IMR-90 (cell line): ENCODE results near the gene RALGAPA2. TPM values are rescaled to one million over a fixed set of nuclear protein-coding genes. Genes with fewer than 3 reads are reported as not detected.

Experiments
- ATAC-seq: fragments of 200-7000 bp; cut with Tn5 transposase; 2 replicates; pipeline ENCODE4 v1.9.1; 2020; ENCODE audit warnings: low read depth, mild to moderate bottlenecking, moderate library complexity
- BruUV-seq: library from RNA; stranded (reverse); fragments of 400-500 nt; replicated peaks from 2 replicates; lab custom pipeline; 2021; lab: Mats Ljungman, UMichigan
- CTCF ChIA-PET: fragments of 300-600 bp; formaldehyde crosslinking; extraction: SDS; loops from one replicate; lab custom pipeline; 2021; ENCODE audit warnings: antibody characterized with exemption; lab: Yijun Ruan, JAX
- POLR2A ChIA-PET: fragments of 300-600 bp; sonication (Branson Sonifier 250); formaldehyde crosslinking; loops from one replicate; lab custom pipeline; 2022; ENCODE audit warnings: antibody characterized with exemption; ENCODE audit not compliant: unreplicated experiment; lab: Charles Lee
- DNase-seq: peaks from one replicate; pipeline ENCODE4 v3.0.0; 2013
- H2AFZ ChIP-seq: replicated peaks from 2 replicates; pipeline ENCODE3; 2013; ENCODE audit warnings: low read length, mild to moderate bottlenecking; ENCODE audit not compliant: poor library complexity
- H2AK5ac ChIP-seq: 2 replicates; pipeline ENCODE4 v1.6.1; 2013; ENCODE audit warnings: low read depth, low read length, inconsistent platforms
- H2AK9ac ChIP-seq: replicated peaks from 2 replicates; pipeline ENCODE3; 2013; ENCODE audit warnings: mild to moderate bottlenecking, low read depth, low read length, moderate library complexity; ENCODE audit not compliant: poor library complexity
- H2BK120ac ChIP-seq: 2 replicates; pipeline ENCODE4 v1.6.1; 2013; ENCODE audit warnings: low read depth, low read length, inconsistent platforms
- H2BK15ac ChIP-seq: 3 replicates; pipeline ENCODE4 v1.6.1; 2013; ENCODE audit warnings: low read depth, low read length, inconsistent platforms
- H2BK20ac ChIP-seq: 2 replicates; pipeline ENCODE4 v1.6.1; 2013; ENCODE audit warnings: low read depth, mild to moderate bottlenecking, inconsistent platforms, low read length, moderate library complexity
- H2BK5ac ChIP-seq: 2 replicates; pipeline ENCODE4 v1.6.1; 2013; ENCODE audit warnings: mild to moderate bottlenecking, low read depth, low read length, inconsistent platforms; ENCODE audit not compliant: poor library complexity, severe bottlenecking
- H3K14ac ChIP-seq: replicated peaks from 2 replicates; pipeline ENCODE4 v1.6.1; 2013; ENCODE audit warnings: low read depth, low read length, inconsistent platforms
- H3K18ac ChIP-seq: 2 replicates; pipeline ENCODE4 v1.6.1; 2013; ENCODE audit warnings: low read depth, low read length, control low read depth
- H3K23ac ChIP-seq: 2 replicates; pipeline ENCODE4 v1.6.1; 2013; ENCODE audit warnings: low read depth, low read length, inconsistent platforms
- H3K27ac ChIP-seq: 2 replicates; pipeline ENCODE4 v1.5.1; 2013; ENCODE audit warnings: mild to moderate bottlenecking, control low read depth, low read length; ENCODE audit not compliant: insufficient read depth
- H3K27me3 ChIP-seq: 2 replicates; pipeline ENCODE4 v1.6.1; 2013; ENCODE audit warnings: low read length; ENCODE audit not compliant: control insufficient read depth, insufficient read depth
- H3K36me3 ChIP-seq: 2 replicates; pipeline ENCODE4 v1.6.1; 2013; ENCODE audit warnings: low read length, mixed read lengths; ENCODE audit not compliant: control insufficient read depth, insufficient read depth
- H3K4ac ChIP-seq: 2 replicates; pipeline ENCODE4 v1.6.1; 2013; ENCODE audit warnings: low read depth, low read length, inconsistent platforms
- H3K4me1 ChIP-seq: 2 replicates; pipeline ENCODE4 v1.6.1; 2013; ENCODE audit warnings: low read length, mixed read lengths; ENCODE audit not compliant: control insufficient read depth, insufficient read depth
- H3K4me2 ChIP-seq: 2 replicates; pipeline ENCODE4 v1.6.1; 2013; ENCODE audit warnings: low read depth, mild to moderate bottlenecking, control low read depth, low read length, moderate library complexity
- H3K4me3 ChIP-seq: 2 replicates; pipeline ENCODE4 v1.5.1; 2013; ENCODE audit warnings: low read depth, mild to moderate bottlenecking, control low read depth, low read length, moderate library complexity; ENCODE audit not compliant: insufficient read depth
- H3K56ac ChIP-seq: 2 replicates; pipeline ENCODE4 v1.6.1; 2013; ENCODE audit warnings: low read length, inconsistent platforms; ENCODE audit not compliant: insufficient read depth; ENCODE audit errors: extremely low read depth
- H3K79me1 ChIP-seq, 2 experiments: 2 replicates each; pipeline ENCODE4 v1.6.1; 2013; ENCODE audit warnings: low read length in 2 of 2, inconsistent platforms in 1 of 2, low read depth in 1 of 2
- H3K9ac ChIP-seq: 2 replicates; pipeline ENCODE4 v1.6.1; 2013; ENCODE audit warnings: low read depth, low read length, control low read depth
- H3K9me1 ChIP-seq: 2 replicates; pipeline ENCODE4 v1.6.1; 2013; ENCODE audit warnings: low read length, inconsistent platforms; ENCODE audit not compliant: insufficient read depth
- H3K9me3 ChIP-seq: 2 replicates; pipeline ENCODE4 v1.6.1; 2013; ENCODE audit warnings: low read length; ENCODE audit not compliant: control insufficient read depth, insufficient read depth
- H4K20me1 ChIP-seq: 2 replicates; pipeline ENCODE4 v1.6.1; 2013; ENCODE audit warnings: low read length, inconsistent platforms; ENCODE audit not compliant: insufficient read depth
- H4K5ac ChIP-seq: 2 replicates; pipeline ENCODE4 v1.6.1; 2013; ENCODE audit warnings: mild to moderate bottlenecking, low read depth, low read length, control low read depth
- H4K8ac ChIP-seq, 2 experiments: 2 replicates each; pipeline ENCODE4 v1.6.1; 2013; ENCODE audit warnings: low read depth in 2 of 2, low read length in 2 of 2, control low read depth in 1 of 2, inconsistent platforms in 1 of 2
- H4K91ac ChIP-seq: 2 replicates; pipeline ENCODE4 v1.6.1; 2013; ENCODE audit warnings: low read depth, low read length, inconsistent platforms; ENCODE audit not compliant: insufficient read depth
- BHLHE40 ChIP-seq: fragments of 150-350 bp; IDR thresholded peaks from 2 replicates; pipeline ENCODE4 v1.6.1; 2016; ENCODE audit warnings: mild to moderate bottlenecking, low read depth, low read length
- CEBPB ChIP-seq: IDR thresholded peaks from 2 replicates; pipeline ENCODE4 v1.6.1; 2012; ENCODE audit warnings: low read depth, low read length, improper control_type of control experiment
- FOS ChIP-seq: fragments of 150-350 bp; IDR thresholded peaks from 2 replicates; pipeline ENCODE4 v1.6.1; 2016; ENCODE audit warnings: low read depth, low read length
- MAFK ChIP-seq: IDR thresholded peaks from 2 replicates; pipeline ENCODE4 v1.6.1; 2012; ENCODE audit warnings: low read depth, low read length, improper control_type of control experiment
- MAZ ChIP-seq: IDR thresholded peaks from 2 replicates; pipeline ENCODE4 v1.6.1; 2012; ENCODE audit warnings: low read depth, mild to moderate bottlenecking, low read length, improper control_type of control experiment, moderate library complexity, borderline replicate concordance
- MXI1 ChIP-seq: IDR thresholded peaks from 2 replicates; pipeline ENCODE4 v1.6.1; 2012; ENCODE audit warnings: low read depth, mild to moderate bottlenecking, low read length, moderate library complexity, borderline replicate concordance
- RAD21 ChIP-seq: IDR thresholded peaks from 2 replicates; pipeline ENCODE4 v1.6.1; 2012; ENCODE audit warnings: low read length, improper control_type of control experiment
- RCOR1 ChIP-seq: IDR thresholded peaks from 2 replicates; pipeline ENCODE4 v1.6.1; 2012; ENCODE audit warnings: mild to moderate bottlenecking, low read length, improper control_type of control experiment; ENCODE audit not compliant: insufficient replicate concordance
- RFX5 ChIP-seq: IDR thresholded peaks from 2 replicates; pipeline ENCODE4 v1.8.0; 2012; ENCODE audit warnings: low read depth, mild to moderate bottlenecking, low read length, moderate library complexity
- SMC3 ChIP-seq: fragments of 150-350 bp; IDR thresholded peaks from 2 replicates; pipeline ENCODE4 v1.6.1; 2016; ENCODE audit warnings: low read depth, mild to moderate bottlenecking, antibody characterized with exemption, low read length, moderate library complexity
- WGBS, 2 experiments: methylation state at CpG; one replicate each; pipeline versions ENCODE4 v1.1.5 to v1.1.7; 2013; ENCODE audit warnings: missing lambda C conversion rate in 2 of 2; ENCODE audit not compliant: insufficient read length in 1 of 2; ENCODE audit errors: extremely low coverage in 2 of 2; 5-methylcytosine and 5-hydroxymethylcytosine counted together
- dilution Hi-C: fragments of 300-500 bp; cut with HindIII; formaldehyde crosslinking; loops from one replicate; pipeline ENCODE4 v1.14.3; 2018; ENCODE audit warnings: low sequenced_read_pairs; ENCODE audit not compliant: unreplicated experiment
- in situ Hi-C: fragments of 300-500 bp; cut with MboI; formaldehyde crosslinking; loops from 3 replicates; pipeline ENCODE4 v1.14.3; 2019; ENCODE audit warnings: low sequenced_read_pairs, inconsistent platforms, mixed read lengths
- intact Hi-C: fragments of 100-400 bp; cut with micrococcal nuclease; formaldehyde crosslinking; loops from 2 replicates; pipeline ENCODE4 v1.10.0; 2022
- polyA plus RNA-seq, 3 experiments: library from polyadenylated mRNA; depleted of rRNA; stranded (reverse); fragments of >200 nt; gene quantifications; 2 replicates each; pipeline ENCODE4 v1.2.3, GENCODE V29; 2012; ENCODE audit warnings: low replicate concordance in 1 of 3
- total RNA-seq: library from RNA; depleted of rRNA; stranded (reverse); fragments of >200 nt; gene quantifications from 2 replicates; pipeline ENCODE4 v1.2.3, GENCODE V29; 2012
- TF ChIP-seq, protein P1 (sequence below): fragments of 150-350 bp; IDR thresholded peaks from 2 replicates; pipeline ENCODE4 v1.6.1; 2016; ENCODE audit warnings: low read depth, mild to moderate bottlenecking, low read length, moderate library complexity, borderline replicate concordance
- TF ChIP-seq, protein P2 (sequence below): conservative IDR thresholded peaks from 2 replicates; pipeline ENCODE4 v1.5.1; 2012; ENCODE audit warnings: mild to moderate bottlenecking, low read depth, low read length, improper control_type of control experiment
- TF ChIP-seq, protein P3 (sequence below): fragments of 150-350 bp; IDR thresholded peaks from 2 replicates; pipeline ENCODE4 v1.6.1; 2017; ENCODE audit warnings: mild to moderate bottlenecking, antibody characterized with exemption, low read length, low read depth

RALGAPA2 gene
- total and polyA plus RNA-seq, 2 of the 4 experiments (the other 2 are of a cell fraction) = 1.3 to 3.9 TPM

DNA sequence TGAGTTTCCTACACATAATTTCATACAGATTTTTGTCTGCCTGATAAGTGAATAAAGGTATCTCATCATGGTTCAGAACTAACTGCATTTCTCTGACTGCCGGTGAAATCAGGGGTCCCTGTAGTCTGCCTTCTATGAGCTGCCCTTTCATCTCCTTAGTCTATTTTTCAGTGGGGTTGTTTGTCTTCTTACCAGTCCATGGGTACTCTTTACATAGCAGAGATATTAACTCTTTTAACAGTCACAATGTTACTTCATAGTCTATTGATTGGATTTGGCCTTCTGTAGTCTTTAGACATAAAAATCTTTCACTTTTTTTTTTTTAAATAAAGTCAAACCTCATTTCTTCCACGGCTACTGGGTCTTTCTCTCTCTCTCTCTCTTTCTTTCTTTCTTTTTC lies 79.8 kb downstream of the RALGAPA2 start:
- Histone ChIP-seq H3K9me3 (no peaks in the 10 kb centered on the region), H2BK15ac (no peak overlapping the region), H2AK5ac (no peak overlapping the region), H3K27ac (no peak overlapping the region), H3K14ac (no peak overlapping the region), H2AK9ac (no peak overlapping the region), H4K20me1 (no peaks in the 10 kb centered on the region), H3K79me1 (no peaks in the 10 kb centered on the region), H2AFZ (no peak overlapping the region), H4K5ac (no peak overlapping the region), H3K56ac (no peak overlapping the region), H3K23ac (no peak overlapping the region), H4K91ac (no peak overlapping the region), H2BK5ac (no peak overlapping the region), H3K9ac (no peak overlapping the region), H3K4me3 (no peak overlapping the region), H2BK120ac (no peak overlapping the region), H3K27me3 (no peaks in the 10 kb centered on the region), H3K4ac (no peak overlapping the region), H4K8ac (no peak overlapping the region), H2BK20ac (no peak overlapping the region), H3K9me1 (peaks cover 3% of the 10 kb centered on the region; the same call in 1 of the 2 replicates), H3K18ac (no peak overlapping the region), H3K4me2 (no peak overlapping the region), H3K4me1 (no peaks in the 10 kb centered on the region), H3K36me3 (no peaks in the 10 kb centered on the region; the same call in 1 of the 2 replicates)
- in situ Hi-C loops = no loop called here
- BruUV-seq = no TSS peak
- ChIA-PET POLR2A (no interaction called here), CTCF (no interaction called here)
- dilution Hi-C loops = no loop called here
- DNase-seq (no peak), ATAC-seq (no peak)
- intact Hi-C loops = no loop called here
- TF ChIP-seq MAFK = no peak
- no peak for TF ChIP-seq MAZ
- TF ChIP-seq FOS = no peak
- TF ChIP-seq CEBPB = no peak
- TF ChIP-seq RFX5 = no peak
- TF ChIP-seq RAD21 = no peak
- TF ChIP-seq MXI1 = no peak
- no peak for TF ChIP-seq BHLHE40
- TF ChIP-seq, protein P1, sequence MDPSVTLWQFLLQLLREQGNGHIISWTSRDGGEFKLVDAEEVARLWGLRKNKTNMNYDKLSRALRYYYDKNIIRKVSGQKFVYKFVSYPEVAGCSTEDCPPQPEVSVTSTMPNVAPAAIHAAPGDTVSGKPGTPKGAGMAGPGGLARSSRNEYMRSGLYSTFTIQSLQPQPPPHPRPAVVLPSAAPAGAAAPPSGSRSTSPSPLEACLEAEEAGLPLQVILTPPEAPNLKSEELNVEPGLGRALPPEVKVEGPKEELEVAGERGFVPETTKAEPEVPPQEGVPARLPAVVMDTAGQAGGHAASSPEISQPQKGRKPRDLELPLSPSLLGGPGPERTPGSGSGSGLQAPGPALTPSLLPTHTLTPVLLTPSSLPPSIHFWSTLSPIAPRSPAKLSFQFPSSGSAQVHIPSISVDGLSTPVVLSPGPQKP = no peak
- TF ChIP-seq, protein P2, sequence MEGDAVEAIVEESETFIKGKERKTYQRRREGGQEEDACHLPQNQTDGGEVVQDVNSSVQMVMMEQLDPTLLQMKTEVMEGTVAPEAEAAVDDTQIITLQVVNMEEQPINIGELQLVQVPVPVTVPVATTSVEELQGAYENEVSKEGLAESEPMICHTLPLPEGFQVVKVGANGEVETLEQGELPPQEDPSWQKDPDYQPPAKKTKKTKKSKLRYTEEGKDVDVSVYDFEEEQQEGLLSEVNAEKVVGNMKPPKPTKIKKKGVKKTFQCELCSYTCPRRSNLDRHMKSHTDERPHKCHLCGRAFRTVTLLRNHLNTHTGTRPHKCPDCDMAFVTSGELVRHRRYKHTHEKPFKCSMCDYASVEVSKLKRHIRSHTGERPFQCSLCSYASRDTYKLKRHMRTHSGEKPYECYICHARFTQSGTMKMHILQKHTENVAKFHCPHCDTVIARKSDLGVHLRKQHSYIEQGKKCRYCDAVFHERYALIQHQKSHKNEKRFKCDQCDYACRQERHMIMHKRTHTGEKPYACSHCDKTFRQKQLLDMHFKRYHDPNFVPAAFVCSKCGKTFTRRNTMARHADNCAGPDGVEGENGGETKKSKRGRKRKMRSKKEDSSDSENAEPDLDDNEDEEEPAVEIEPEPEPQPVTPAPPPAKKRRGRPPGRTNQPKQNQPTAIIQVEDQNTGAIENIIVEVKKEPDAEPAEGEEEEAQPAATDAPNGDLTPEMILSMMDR = no peak
- TF ChIP-seq, protein P3, sequence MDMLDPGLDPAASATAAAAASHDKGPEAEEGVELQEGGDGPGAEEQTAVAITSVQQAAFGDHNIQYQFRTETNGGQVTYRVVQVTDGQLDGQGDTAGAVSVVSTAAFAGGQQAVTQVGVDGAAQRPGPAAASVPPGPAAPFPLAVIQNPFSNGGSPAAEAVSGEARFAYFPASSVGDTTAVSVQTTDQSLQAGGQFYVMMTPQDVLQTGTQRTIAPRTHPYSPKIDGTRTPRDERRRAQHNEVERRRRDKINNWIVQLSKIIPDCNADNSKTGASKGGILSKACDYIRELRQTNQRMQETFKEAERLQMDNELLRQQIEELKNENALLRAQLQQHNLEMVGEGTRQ = no peak
- no peak for TF ChIP-seq RCOR1
- TF ChIP-seq SMC3 = no peak
- WGBS, 2 experiments = 100% methylated on average over 1 of the region's 2 CpGs; no CpG with 5 or more reads in 1 of the 2 experiments
